ENCODE results near the gene CFAP119.
"Not testable (repeated sequence)": the region's sequence is repeated elsewhere in the genome, so short reads cannot be mapped to it uniquely, and the experiment has no call there.

CFAP119 gene

DNA sequence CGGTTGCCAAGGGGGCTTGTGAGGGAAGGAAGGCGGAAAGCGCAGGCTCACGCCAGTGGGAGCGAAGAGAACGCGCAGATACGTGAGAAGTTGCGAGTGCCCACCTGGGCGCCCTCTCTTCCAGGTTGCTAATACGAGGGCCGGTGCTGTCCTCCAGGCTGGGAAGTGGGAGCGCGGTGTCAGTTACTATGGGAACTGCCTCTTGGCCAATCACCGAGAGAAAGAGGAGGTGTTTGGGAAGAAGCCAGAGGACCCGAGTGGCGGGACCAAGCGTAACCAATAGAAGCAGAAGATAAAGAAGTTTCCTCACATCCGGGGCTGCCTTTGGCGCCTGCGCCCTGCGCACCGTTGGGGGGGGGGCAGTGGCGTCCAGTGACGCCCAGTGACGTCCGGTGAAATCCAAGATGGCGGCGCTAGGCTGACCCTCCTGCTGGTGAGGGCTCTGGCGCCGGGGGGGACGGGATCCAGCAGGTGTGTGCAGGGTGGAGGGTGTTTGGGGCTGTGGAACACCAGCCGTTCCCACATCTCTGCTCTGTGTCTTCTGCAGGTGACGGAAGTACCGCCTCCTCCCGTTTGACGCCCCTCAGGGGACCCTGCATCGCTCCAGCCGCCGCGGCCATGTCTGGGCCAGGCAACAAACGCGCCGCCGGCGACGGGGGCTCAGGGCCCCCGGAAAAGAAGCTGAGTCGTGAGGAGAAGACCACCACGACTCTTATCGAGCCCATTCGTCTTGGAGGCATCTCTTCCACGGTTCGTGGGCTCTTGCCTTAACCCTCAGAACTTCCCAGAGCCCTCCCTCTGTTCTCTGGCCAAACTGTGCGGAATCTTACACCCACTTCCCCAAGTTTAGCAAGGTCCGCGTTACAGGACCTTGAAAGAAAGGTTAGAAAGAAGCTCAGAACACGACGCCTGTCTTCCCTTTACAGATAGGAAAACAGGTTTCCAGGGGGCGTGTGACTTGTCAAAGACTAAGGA is at the start of gene CFAP119, which contains the start of gene RNF40:
TSS of gene CFAP119 (minus strand) at position 135 of the 975 bp plus-strand sequence. CDS start 314 bp downstream, outside the sequence.
TSS of gene RNF40 (plus strand) at position 395 of the 975 bp plus-strand sequence. CDS start at position 619, 224 bp downstream.
- peak; percentile 85 to 89 for DNase-seq

GRCh38 chr16:30809675-30810074 is 47.8 kb upstream of the CFAP119 start:
- not testable (repeated sequence) for DNase-seq

GRCh38 chr16:30808890-30809426 is 47.1 kb upstream of the CFAP119 start:
- DNase-seq: not testable (repeated sequence)

- DNase-seq: no peak
Observed at GRCh38 chr16:30808146-30808545, 46.3 kb upstream of the CFAP119 start.

DNA sequence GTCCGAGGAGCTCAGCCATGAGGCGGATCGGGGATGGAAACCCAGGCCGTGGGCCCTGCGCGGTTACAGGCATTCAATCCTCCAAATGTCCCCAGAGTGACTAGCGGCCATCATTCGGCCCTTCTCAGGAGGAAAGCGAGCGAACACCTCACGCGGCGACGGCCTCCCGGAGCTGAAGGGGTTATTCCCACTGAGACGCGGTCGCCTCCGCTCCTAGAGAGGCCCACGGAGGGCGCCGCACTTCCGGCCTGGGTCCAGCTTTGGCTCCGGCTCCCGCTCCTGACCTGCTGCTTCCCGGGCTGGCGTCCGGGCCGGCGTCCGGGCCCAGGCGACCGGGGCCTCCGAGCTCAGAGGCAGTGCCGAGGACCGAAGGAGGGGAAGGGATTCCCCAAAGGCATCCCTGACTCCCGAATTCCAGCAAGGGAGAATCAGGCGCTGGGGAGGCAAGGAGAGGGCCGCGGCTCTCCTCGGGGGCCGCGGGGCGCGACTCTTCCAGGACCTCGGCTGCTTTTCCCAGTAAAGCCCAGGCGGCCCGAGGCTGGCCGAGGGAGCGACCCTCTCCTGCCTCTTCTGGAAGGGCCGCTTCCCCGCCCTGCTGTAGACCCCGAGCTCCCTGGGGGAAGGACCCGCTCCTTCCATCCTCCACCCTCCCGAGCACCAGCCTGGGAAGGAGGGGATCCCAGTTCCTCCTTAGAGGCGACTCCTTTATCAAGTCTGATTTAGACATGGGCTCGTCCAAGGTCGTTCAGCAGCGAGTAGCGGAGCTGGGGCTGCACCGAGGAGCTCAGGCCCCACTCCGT is 43.7 kb upstream of the CFAP119 start:
- peak in 1 of 2 donors; percentile 45 for DNase-seq

DNA sequence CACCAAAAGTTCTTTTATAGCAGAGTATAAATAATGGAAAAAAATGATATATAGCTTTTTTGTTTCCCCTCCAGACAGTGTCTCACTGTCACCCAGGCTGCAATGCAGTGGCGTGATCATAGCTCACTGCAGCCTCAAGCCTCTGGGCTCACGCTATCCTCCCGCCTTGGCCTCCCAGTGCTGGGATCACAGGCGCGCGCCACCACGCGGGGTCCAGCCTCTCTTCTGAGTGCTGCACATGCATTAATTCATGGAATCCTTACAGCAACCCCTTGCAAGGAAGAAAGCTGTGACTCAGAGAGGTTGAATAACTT is 43.2 kb upstream of the CFAP119 start:
- DNase-seq: no peak

GRCh38 chr16:30802936-30803335 is 41.1 kb upstream of the CFAP119 start:
- no peak for DNase-seq

DNA sequence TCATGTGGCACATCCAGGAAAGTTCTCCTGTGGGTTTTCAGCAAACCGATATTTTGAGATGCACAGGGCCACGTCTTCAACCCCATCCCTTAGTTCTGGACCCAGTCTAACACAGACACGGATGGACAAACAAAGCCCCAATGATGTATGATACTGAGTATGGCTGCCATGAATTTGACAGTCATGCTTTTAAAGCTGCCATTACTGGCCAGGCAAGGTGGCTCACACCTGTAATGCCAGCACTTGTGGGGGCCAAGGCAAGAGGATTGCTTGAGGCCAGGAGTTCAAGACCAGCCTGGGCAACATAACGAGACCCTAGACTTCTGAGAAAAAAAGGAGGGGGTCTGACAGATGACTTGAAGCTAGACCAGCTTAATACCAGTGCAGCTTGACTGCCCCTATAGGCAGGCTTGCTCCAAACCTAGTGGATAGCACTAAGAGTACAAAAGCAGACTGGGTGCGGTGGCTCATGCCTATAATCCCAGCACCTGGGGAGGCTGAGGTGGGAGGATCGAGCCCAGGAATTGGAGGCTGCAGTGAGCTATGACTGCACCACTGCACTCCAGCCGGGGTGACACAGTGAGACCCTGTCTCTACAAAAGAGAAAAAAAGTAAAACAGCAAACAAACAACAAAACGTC is 35.9 kb upstream of the CFAP119 start:
- no peak for DNase-seq

- no peak for DNase-seq
Observed at GRCh38 chr16:30794634-30795033, 32.8 kb upstream of the CFAP119 start.

DNA sequence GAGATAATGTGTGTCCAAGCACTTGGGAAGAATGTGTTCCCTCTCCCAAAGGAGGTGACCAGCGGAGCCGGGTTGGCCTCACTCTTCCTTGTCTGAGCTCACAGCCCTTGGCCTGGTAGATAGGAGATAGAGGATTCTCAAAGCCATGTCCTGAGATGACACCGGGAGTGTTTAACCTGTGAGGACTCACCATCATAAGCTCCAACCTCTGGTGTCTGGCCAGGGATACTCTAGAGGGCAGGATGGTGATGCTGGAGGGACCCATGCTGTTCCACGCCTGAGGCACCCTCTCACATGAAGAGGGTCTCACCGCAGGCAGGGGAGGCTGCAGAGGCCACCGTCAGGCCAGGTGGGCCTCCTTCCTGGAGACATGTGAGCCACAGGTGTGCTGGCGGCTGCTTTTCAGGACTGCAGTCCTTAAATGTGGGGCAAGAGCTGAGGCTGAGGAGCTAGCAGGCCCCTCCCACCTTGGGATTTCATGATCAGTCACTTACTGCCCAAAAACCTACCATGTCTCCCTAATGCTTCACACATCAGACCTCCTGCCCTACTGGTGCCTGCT is 31.7 kb upstream of the CFAP119 start:
- DNase-seq: no peak

- DNase-seq: no peak
Observed at GRCh38 chr16:30787613-30788378, 25.9 kb upstream of the CFAP119 start.

GRCh38 chr16:30786936-30787612 is 25.2 kb upstream of the CFAP119 start, which contains the start of gene ZNF629:
ZNF629 (minus strand) TSS chr16:30787205; CDS start chr16:30784482, 2,723 bp downstream.
- DNase-seq: peak; percentile 22 to 23

GRCh38 chr16:30786115-30786935 is 24.5 kb upstream of the CFAP119 start:
- no peak for DNase-seq

DNA sequence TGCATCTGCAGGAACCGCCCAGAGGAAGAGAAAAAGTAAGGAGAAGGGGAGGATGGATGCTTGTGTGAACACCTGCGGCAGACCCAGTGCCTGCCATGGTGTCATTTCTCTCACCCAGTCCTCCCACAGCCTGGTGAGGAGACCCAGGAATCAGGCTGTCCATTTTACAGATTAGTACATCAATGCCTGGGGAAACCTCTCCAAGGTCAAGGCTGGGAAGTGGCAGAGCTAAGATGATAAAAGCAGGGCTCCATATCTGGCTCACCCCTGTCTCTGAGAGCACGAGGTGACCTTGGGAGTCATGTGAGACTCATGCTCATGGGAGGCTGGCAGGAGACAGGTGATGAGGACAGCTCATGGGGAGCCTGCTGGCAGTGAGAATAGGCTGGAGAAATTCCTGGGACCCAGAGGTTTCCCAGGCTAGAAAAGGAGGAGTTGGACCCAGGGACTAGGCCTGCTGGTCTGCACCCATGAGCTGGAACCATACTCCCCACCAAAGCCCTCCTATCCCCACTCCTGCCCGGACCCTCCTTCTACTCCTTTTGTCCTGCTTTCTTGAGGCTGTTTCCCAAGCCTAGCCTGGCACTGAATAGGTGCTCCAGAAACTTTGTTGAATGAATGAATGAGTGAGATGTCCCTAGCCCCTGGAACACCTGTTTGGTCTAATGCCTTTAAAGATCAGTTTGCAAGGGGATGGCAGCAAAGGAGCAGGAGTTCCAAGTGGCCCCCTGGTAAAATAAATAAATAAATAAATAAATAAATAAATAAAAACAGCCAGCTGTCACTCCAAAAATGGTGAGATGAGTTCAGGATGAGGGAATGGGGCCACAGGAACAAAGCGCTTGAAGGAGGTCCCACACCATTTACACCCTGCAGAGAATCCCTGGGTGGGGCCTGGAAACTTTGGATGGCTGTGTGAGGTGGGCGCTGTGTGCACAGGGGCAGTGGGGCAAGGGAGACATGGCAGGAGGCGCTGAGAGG is 23.6 kb upstream of the CFAP119 start:
- no peak for DNase-seq

DNA sequence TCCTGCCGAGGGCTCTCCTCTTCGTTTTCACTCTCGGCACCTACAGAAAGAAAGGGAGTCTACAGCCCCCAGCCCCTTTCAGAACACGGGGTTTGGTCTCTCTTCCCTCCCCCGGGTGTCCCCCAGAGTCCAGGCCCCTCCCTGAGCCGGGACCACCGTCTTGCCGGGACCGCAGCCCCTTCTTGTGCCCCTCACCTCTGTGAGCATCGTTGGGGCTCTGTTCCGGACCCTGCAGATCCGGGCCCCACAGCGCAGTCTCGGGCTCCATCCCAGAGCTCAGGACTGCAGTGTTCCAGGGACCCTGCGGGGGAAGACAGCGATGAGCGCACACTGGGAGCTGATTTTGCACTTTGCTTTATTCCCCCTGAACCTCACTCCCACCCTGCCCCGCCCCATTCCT is 22.4 kb upstream of the CFAP119 start:
- no peak for DNase-seq

DNA sequence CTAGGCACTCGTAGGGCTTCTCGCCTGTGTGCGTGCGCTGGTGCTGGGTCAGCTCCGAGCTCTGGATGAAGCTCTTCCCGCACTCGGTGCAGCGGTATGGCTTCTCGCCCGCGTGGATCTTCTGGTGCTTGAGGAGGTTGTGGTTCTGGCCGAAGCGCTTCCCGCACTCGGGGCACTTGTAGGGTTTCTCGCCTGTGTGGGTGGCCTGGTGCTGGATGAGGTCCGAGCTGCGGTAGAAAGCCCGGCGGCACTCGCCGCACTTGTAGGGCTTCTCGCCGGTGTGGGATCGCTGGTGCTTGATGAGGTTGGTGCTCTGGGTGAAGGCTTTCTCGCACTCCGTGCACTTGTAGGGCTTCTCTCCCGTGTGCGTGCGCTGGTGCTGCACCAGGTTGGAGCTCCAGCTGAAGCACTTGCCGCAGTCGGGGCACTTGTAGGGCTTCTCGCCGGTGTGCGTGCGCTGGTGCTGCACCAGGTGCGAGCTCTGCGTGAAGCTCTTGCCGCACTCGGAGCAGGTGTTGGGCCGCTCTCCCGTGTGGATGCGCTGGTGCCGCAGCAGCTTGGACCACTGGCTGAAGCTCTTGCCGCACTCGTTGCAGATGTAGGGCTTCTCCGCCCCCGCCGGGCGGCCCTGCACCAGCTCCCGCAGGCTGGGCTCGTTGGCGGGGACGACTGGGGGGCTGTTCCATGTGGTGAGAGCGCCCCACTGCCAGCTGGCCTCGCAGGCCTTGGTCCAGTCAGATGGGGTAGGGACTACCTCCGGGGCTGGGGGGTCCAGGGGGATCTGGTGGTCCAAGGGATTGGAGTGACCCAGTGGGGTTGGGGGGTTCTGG is 21.6 kb upstream of the CFAP119 start:
- DNase-seq: no peak

GRCh38 chr16:30782486-30783279 is 20.8 kb upstream of the CFAP119 start:
- DNase-seq: no peak

Measured in stimulated activated CD4-positive, alpha-beta T cell treated with anti-CD3 and anti-CD28 coated beads, Interleukin-2, amount 100 ng/mL, for 48 hours (primary cell).